GM04503 (cell line): ENCODE data around the gene RABAC1.
"Not testable (repeated sequence)": the region's sequence is repeated elsewhere in the genome, so short reads cannot be mapped to it uniquely, and the experiment has no call there.

Experiments
- DNase-seq: peaks from one replicate; pipeline ENCODE4 v3.0.0-alpha.2; 2012; ENCODE audit warnings: low read depth

Gene RABAC1

GRCh38 chr19:41915021-41915775 lies 43.9 kb downstream of the RABAC1 start:
- no peak for DNase-seq

GRCh38 chr19:41914424-41914834 lies 44.7 kb downstream of the RABAC1 start:
- not testable (repeated sequence) for DNase-seq

GRCh38 chr19:41913538-41914423 lies 45.3 kb downstream of the RABAC1 start:
- no peak for DNase-seq

- no peak for DNase-seq
These were observed 46.1 kb downstream of the RABAC1 start for GRCh38 chr19:41912899-41913537.

GRCh38 chr19:41911889-41912731 lies 47.0 kb downstream of the RABAC1 start:
- no peak for DNase-seq

GRCh38 chr19:41910992-41911888 lies 47.9 kb downstream of the RABAC1 start:
- no peak for DNase-seq

- DNase-seq, result no peak
These were observed 48.7 kb downstream of the RABAC1 start for GRCh38 chr19:41910240-41910991.

- DNase-seq, result no peak
These were observed 49.4 kb downstream of the RABAC1 start for GRCh38 chr19:41909706-41910105.

- DNase-seq, result no peak
These were observed 50.2 kb downstream of the RABAC1 start for GRCh38 chr19:41908724-41909464.

- no peak for DNase-seq
These were observed 51.0 kb downstream of the RABAC1 start for GRCh38 chr19:41907994-41908615.

- no peak for DNase-seq
These were observed 52.0 kb downstream of the RABAC1 start for GRCh38 chr19:41906916-41907680.
